Measurements from ENCODE around the gene WDR93.

Gene WDR93

GRCh38 chr15:89749054-89749453, 58.4 kb downstream of the WDR93 start:
- no peak for DNase-seq (ENCODE audit: low read depth in 3 of 3)

- no peak for DNase-seq (ENCODE audit: low read depth in 3 of 3)
Measured at GRCh38 chr15:89749526-89749925, 58.9 kb downstream of the WDR93 start.

- peak in 1 of 3 donors; percentile 4 for DNase-seq (ENCODE audit: low read depth in 3 of 3)
Measured at GRCh38 chr15:89749951-89750559, 59.4 kb downstream of the WDR93 start.

- DNase-seq (ENCODE audit: low read depth in 3 of 3): peak; percentile 72 to 77 (median 76)
Measured at GRCh38 chr15:89750560-89751542, 60.2 kb downstream of the WDR93 start, which contains the start of gene MESP1. Gene MESP1 (minus strand): TSS chr15:89751249. CDS start chr15:89751231, 18 bp downstream.

GRCh38 chr15:89751748-89752147, 61.1 kb downstream of the WDR93 start:
- no peak for DNase-seq (ENCODE audit: low read depth in 3 of 3)

GRCh38 chr15:89753855-89754254, 63.2 kb downstream of the WDR93 start:
- DNase-seq (ENCODE audit: low read depth in 3 of 3): no peak

GRCh38 chr15:89754361-89755154, 63.9 kb downstream of the WDR93 start:
- no peak for DNase-seq (ENCODE audit: low read depth in 3 of 3)

GRCh38 chr15:89755701-89756100, 65.1 kb downstream of the WDR93 start:
- DNase-seq (ENCODE audit: low read depth in 3 of 3): no peak

- no peak for DNase-seq (ENCODE audit: low read depth in 3 of 3)
Measured at GRCh38 chr15:89756897-89757296, 66.3 kb downstream of the WDR93 start.

GRCh38 chr15:89758283-89758682, 67.7 kb downstream of the WDR93 start:
- no peak for DNase-seq (ENCODE audit: low read depth in 3 of 3)

GRCh38 chr15:89758981-89759380, 68.4 kb downstream of the WDR93 start:
- DNase-seq (ENCODE audit: low read depth in 3 of 3): no peak

GRCh38 chr15:89759835-89760234, 69.2 kb downstream of the WDR93 start:
- no peak for DNase-seq (ENCODE audit: low read depth in 3 of 3)

- peak; percentile 41 to 58 (median 58) for DNase-seq (ENCODE audit: low read depth in 3 of 3)
Measured at GRCh38 chr15:89760303-89761008, 69.8 kb downstream of the WDR93 start.

GRCh38 chr15:89761009-89761831, 70.6 kb downstream of the WDR93 start:
- no peak for DNase-seq (ENCODE audit: low read depth in 3 of 3)

- DNase-seq (ENCODE audit: low read depth in 3 of 3): no peak
Measured at GRCh38 chr15:89761929-89762328, 71.3 kb downstream of the WDR93 start.

GRCh38 chr15:89765694-89766093, 75.1 kb downstream of the WDR93 start:
- DNase-seq (ENCODE audit: low read depth in 3 of 3): no peak

GRCh38 chr15:89766357-89767311, 76.0 kb downstream of the WDR93 start:
- no peak for DNase-seq (ENCODE audit: low read depth in 3 of 3)

GRCh38 chr15:89767411-89767915, 76.9 kb downstream of the WDR93 start:
- DNase-seq (ENCODE audit: low read depth in 3 of 3): no peak

GRCh38 chr15:89768071-89768500, 77.5 kb downstream of the WDR93 start:
- DNase-seq (ENCODE audit: low read depth in 3 of 3): no peak
